Panc1 (cell line): ENCODE results near the gene ALDOA. TPM values are rescaled to one million over a fixed set of nuclear protein-coding genes. Genes with fewer than 3 reads are reported as not detected.

Experiments
- ATAC-seq: fragments of 200-7000 bp; cut with Tn5 transposase; 2 replicates; pipeline ENCODE4 v1.9.1; 2020; ENCODE audit warnings: mild to moderate bottlenecking, moderate library complexity
- BruUV-seq: library from RNA; stranded (reverse); fragments of 400-500 nt; replicated peaks from 2 replicates; lab custom pipeline; 2021; lab: Mats Ljungman, UMichigan
- CTCF ChIA-PET: fragments of 300-600 bp; sonication (Branson Sonifier 250); formaldehyde crosslinking; loops from one replicate; lab custom pipeline; 2022; ENCODE audit warnings: antibody characterized with exemption; lab: Charles Lee
- POLR2A ChIA-PET: fragments of 300-600 bp; sonication (Branson Sonifier 250); formaldehyde crosslinking; loops from one replicate; lab custom pipeline; 2022; ENCODE audit warnings: antibody characterized with exemption; lab: Charles Lee
- DNase-seq: peaks from one replicate; pipeline ENCODE4 v3.0.0-alpha.2; 2010; ENCODE audit warnings: low read depth, low spot score
- H3K27ac ChIP-seq: 2 replicates; pipeline ENCODE4 v1.5.1; 2011; ENCODE audit warnings: mild to moderate bottlenecking, low read length, inconsistent platforms
- H3K27me3 ChIP-seq: fragments of 200-500 bp; sonication (Bioruptor generic); 2 replicates; pipeline ENCODE4 v1.6.0; 2014; ENCODE audit warnings: low read length, inconsistent platforms; ENCODE audit not compliant: control insufficient read depth, insufficient read depth
- H3K36me3 ChIP-seq: fragments of 200-500 bp; sonication (Bioruptor generic); 2 replicates; pipeline ENCODE4 v1.5.1; 2014; ENCODE audit warnings: inconsistent platforms, mild to moderate bottlenecking, low read length, moderate library complexity; ENCODE audit not compliant: control insufficient read depth, insufficient read depth
- H3K4me1 ChIP-seq: 2 replicates; pipeline ENCODE4 v1.5.1; 2011; ENCODE audit warnings: inconsistent platforms, mild to moderate bottlenecking, low read length, moderate library complexity; ENCODE audit not compliant: control insufficient read depth, insufficient read depth
- H3K4me3 ChIP-seq, 2 experiments: 2 replicates each; pipeline ENCODE4 v1.5.1; 2011 to 2012; ENCODE audit warnings: low read depth in 2 of 2, low read length in 2 of 2, mild to moderate bottlenecking in 2 of 2, inconsistent platforms in 1 of 2, moderate library complexity in 1 of 2
- H3K9me3 ChIP-seq: fragments of 200-500 bp; sonication (Bioruptor generic); 2 replicates; pipeline ENCODE4 v1.5.1; 2014; ENCODE audit warnings: low read depth, mild to moderate bottlenecking, inconsistent platforms, low read length, moderate library complexity; ENCODE audit not compliant: control insufficient read depth, insufficient read depth
- CTCF ChIP-seq: fragments of 450-650 bp; IDR thresholded peaks from 2 replicates; pipeline ENCODE4 v1.5.1; 2017; ENCODE audit warnings: mild to moderate bottlenecking
- POLR2AphosphoS5 ChIP-seq: IDR thresholded peaks from 2 replicates; pipeline ENCODE4 v1.6.1; 2012; ENCODE audit warnings: mild to moderate bottlenecking, low read depth, low read length, moderate library complexity
- REST ChIP-seq, 2 experiments: IDR thresholded peaks; 2 replicates each; pipeline ENCODE4 v1.6.1; 2011 to 2012; ENCODE audit warnings: low read depth in 2 of 2, control low read depth in 1 of 2, low read length in 1 of 2, mild to moderate bottlenecking in 1 of 2, moderate library complexity in 1 of 2; ENCODE audit not compliant: insufficient read depth in 1 of 2
- SIN3A ChIP-seq: IDR thresholded peaks from 2 replicates; pipeline ENCODE4 v1.6.1; 2012; ENCODE audit warnings: low read depth, mild to moderate bottlenecking, low read length, moderate library complexity, borderline replicate concordance; ENCODE audit not compliant: insufficient read depth
- TCF7L2 ChIP-seq: IDR thresholded peaks from 2 replicates; pipeline ENCODE4 v1.6.1; 2011; ENCODE audit warnings: mild to moderate bottlenecking, low read depth, low read length, inconsistent platforms
- in situ Hi-C: cut with HindIII; loops from 2 replicates; pipeline ENCODE4 v1.10.0; 2016; ENCODE audit warnings: low sequenced_read_pairs, low pct_unique_long_range_greater_than_20kb
- intact Hi-C: fragments of 100-400 bp; cut with micrococcal nuclease; formaldehyde crosslinking; loops from one replicate; pipeline ENCODE4 v1.10.0; 2022; ENCODE audit not compliant: unreplicated experiment
- total RNA-seq: library from RNA; stranded (reverse); gene quantifications from one replicate; pipeline ENCODE4 v1.2.1, GENCODE V29; 2021; ENCODE audit not compliant: unreplicated experiment

Gene ALDOA
- total RNA-seq, 1 experiment from 2014 or later: 2,516 TPM

DNA sequence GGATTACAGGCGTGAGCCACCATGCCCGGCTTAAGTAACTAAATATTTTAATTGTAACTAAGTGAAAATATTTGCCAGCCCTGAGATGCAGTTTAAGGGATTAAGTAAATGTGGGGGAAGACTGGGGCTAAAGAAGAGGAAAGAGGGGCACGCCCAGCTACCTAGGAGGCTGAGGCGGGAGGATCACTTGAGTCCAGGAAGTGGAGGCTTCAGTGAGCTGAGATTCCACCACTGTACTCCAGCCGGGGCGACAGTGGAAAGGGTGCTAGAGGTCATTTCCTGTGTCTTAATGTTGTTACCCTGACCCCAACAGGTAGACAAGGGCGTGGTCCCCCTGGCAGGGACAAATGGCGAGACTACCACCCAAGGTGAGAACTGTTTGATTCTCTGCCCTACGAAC is 2.8 kb downstream of the ALDOA start:
- ATAC-seq (no peak), DNase-seq (no peak)
- Histone ChIP-seq H3K36me3 (peaks cover 35% of the 10 kb centered on the region), H3K9me3 (no peaks in the 10 kb centered on the region), H3K27me3 (no peaks in the 10 kb centered on the region), H3K27ac (peak overlapping the region; percentile 77), H3K4me1 (peaks cover 40% of the 10 kb centered on the region), H3K4me3 (peak overlapping the region; percentile 90 to 92)
- in situ Hi-C loops (no loop called here), intact Hi-C loops (no loop called here)
- POLR2A ChIA-PET: no interaction called here
- no peak for TF ChIP-seq SIN3A
- TF ChIP-seq TCF7L2: no peak
- no peak for TF ChIP-seq POLR2AphosphoS5
- no peak for TF ChIP-seq REST (IDR thresholded peaks at IDR 0.05; ENCODE audit: insufficient read depth in 1 of 2, low read depth in 2 of 2, low read length in 1 of 2)
- no peak for TF ChIP-seq CTCF
- BruUV-seq: no TSS peak
- CTCF ChIA-PET: no interaction called here

- H3K27ac ChIP-seq: peak overlapping the region; percentile 77
- CTCF ChIA-PET: no interaction called here
Observed at GRCh38 chr16:30068750-30069610, 3.4 kb downstream of the ALDOA start.

More at GRCh38 chr16:30068750-30069610, 3.4 kb downstream of the ALDOA start:
- POLR2A ChIA-PET: no interaction called here
- peaks cover 33% of the 10 kb centered on the region for H3K4me1 ChIP-seq
- intact Hi-C loops: no loop called here
- TF ChIP-seq REST (IDR thresholded peaks at IDR 0.05; ENCODE audit: insufficient read depth in 1 of 2, low read depth in 2 of 2, low read length in 1 of 2) (no peak), POLR2AphosphoS5 (no peak; the same call in 1 of the 2 replicates), SIN3A (0 out of 2 replicates have a peak, but pooled peaks have one; percentile 15), TCF7L2 (no peak), CTCF (peak; percentile 72)
- in situ Hi-C loops: no loop called here
- H3K36me3 ChIP-seq: peaks cover 35% of the 10 kb centered on the region
- ATAC-seq: no peak
- DNase-seq: no peak
- no TSS peak for BruUV-seq
- H3K9me3 ChIP-seq: no peaks in the 10 kb centered on the region
- no peaks in the 10 kb centered on the region for H3K27me3 ChIP-seq
- H3K4me3 ChIP-seq: peak overlapping the region; percentile 1 to 92; a peak in 3 of 4 replicates
